Testis (tissue), 3 donors: ENCODE results near the gene HOOK2. TPM values are rescaled to one million over a fixed set of nuclear protein-coding genes. Genes with fewer than 3 reads are reported as not detected.
A peak's percentile ranks its signal among the peaks of the same experiment; 100 is the strongest.
"Not testable (repeated sequence)": the region's sequence is repeated elsewhere in the genome, so short reads cannot be mapped to it uniquely, and the experiment has no call there.

ENCODE experiments used
- DNase-seq: peaks from one replicate; pipeline ENCODE4 v3.0.0-alpha.2; 2019
- H3K27ac ChIP-seq, 2 donors: fragments of 200-600 bp; sonication (generic); one replicate each; pipeline ENCODE4 v1.5.1; 2019
- H3K27me3 ChIP-seq: fragments of 200-600 bp; sonication (generic); one replicate; pipeline ENCODE4 v1.5.1; 2019
- H3K36me3 ChIP-seq: fragments of 200-600 bp; sonication (generic); one replicate; pipeline ENCODE4 v1.5.1; 2017; ENCODE audit warnings: low read depth; ENCODE audit errors: missing control alignments
- H3K4me1 ChIP-seq: fragments of 200-600 bp; sonication (generic); one replicate; pipeline ENCODE4 v1.5.1; 2019
- H3K4me3 ChIP-seq, 2 donors: fragments of 200-600 bp; sonication (generic); one replicate each; pipeline ENCODE4 v1.5.1; 2017 to 2019
- H3K9me3 ChIP-seq: fragments of 200-600 bp; sonication (generic); one replicate; pipeline ENCODE4 v1.5.1; 2017
- CTCF ChIP-seq, 3 experiments: fragments of 450-650 bp in 2 of 3; fragments of 200-600 bp in 1 of 3; sonication (generic) in 1 of 3; IDR thresholded peaks; one replicate each; pipeline ENCODE4 v1.5.1; 2016 to 2019; ENCODE audit warnings: antibody characterized with exemption in 3 of 3, mild to moderate bottlenecking in 2 of 3, moderate library complexity in 1 of 3
- POLR2A ChIP-seq: fragments of 450-650 bp; IDR thresholded peaks from one replicate; pipeline ENCODE4 v1.6.1; 2017; ENCODE audit warnings: antibody characterized with exemption, mild to moderate bottlenecking, moderate library complexity
- WGBS, 2 donors: methylation state at CpG; one replicate each; pipeline ENCODE4 v1.1.5; 2018; 5-methylcytosine and 5-hydroxymethylcytosine counted together
- intact Hi-C: fragments of 100-400 bp; cut with DNase I; formaldehyde crosslinking; loops from one replicate; pipeline ENCODE4 v1.15.1; 2023; ENCODE audit warnings: low total_unique reads
- polyA plus RNA-seq: library from polyadenylated mRNA; stranded (reverse); fragments of 350-450 nt; fragmentation: Illumina TruSeq; extraction: RNeasy Lipid Tissue Mini Kit (QIAGEN cat#74804); gene quantifications from one replicate; pipeline ENCODE4 v1.2.3, GENCODE V29; 2014; ENCODE audit warnings: low read depth, low replicate concordance; ENCODE audit not compliant: insufficient read depth
- total RNA-seq, 2 donors: library from RNA; depleted of rRNA; stranded (reverse); fragments of >200 nt; gene quantifications; one replicate each; pipeline ENCODE4 v1.2.3, GENCODE V29; 2016

The HOOK2 gene
- total and polyA plus RNA-seq, 3 donors from 2014 or later: 30.0 to 63.4 (median 54.4) TPM

- Histone ChIP-seq H3K9me3 (no peaks in the 10 kb centered on the region), H3K27ac (no peak overlapping the region), H3K4me1 (peaks cover 16% of the 10 kb centered on the region), H3K27me3 (no peaks in the 10 kb centered on the region), H3K36me3 (no peaks in the 10 kb centered on the region), H3K4me3 (no peak overlapping the region)
- no peak for DNase-seq
- no peak for TF ChIP-seq CTCF (IDR thresholded peaks at IDR 0.05)
- TF ChIP-seq POLR2A: no peak
- intact Hi-C loops: loop anchor here (10.0 kb wide), 1 partner anchor 65 kb away; the partner anchor contains the start of gene JUNB
- WGBS, 2 donors: 71 to 72% methylated on average over 3 of the region's 3 CpGs
Observed at GRCh38 chr19:12730064-12730463, 45.3 kb downstream of the HOOK2 start.

GRCh38 chr19:12727745-12728433, 47.5 kb downstream of the HOOK2 start:
- H3K9me3 ChIP-seq: no peaks in the 10 kb centered on the region
- H3K4me3 ChIP-seq: no peak overlapping the region
- H3K27me3 ChIP-seq: no peaks in the 10 kb centered on the region
- intact Hi-C loops: no loop called here
- peaks cover 23% of the 10 kb centered on the region for H3K4me1 ChIP-seq
- no peak for DNase-seq
- TF ChIP-seq CTCF (IDR thresholded peaks at IDR 0.05) (no peak), POLR2A (no peak)
- no peaks in the 10 kb centered on the region for H3K36me3 ChIP-seq
- no peak overlapping the region for H3K27ac ChIP-seq
- WGBS, 2 donors: 85 to 94% methylated on average over 8 to 9 of the region's 9 CpGs

GRCh38 chr19:12726988-12727316, 48.4 kb downstream of the HOOK2 start:
- Histone ChIP-seq H3K27me3 (no peaks in the 10 kb centered on the region), H3K4me1 (peaks cover 14% of the 10 kb centered on the region), H3K4me3 (no peak overlapping the region), H3K9me3 (no peaks in the 10 kb centered on the region), H3K36me3 (no peaks in the 10 kb centered on the region), H3K27ac (no peak overlapping the region)
- TF ChIP-seq CTCF (IDR thresholded peaks at IDR 0.05): no peak
- no peak for TF ChIP-seq POLR2A
- intact Hi-C loops: no loop called here
- DNase-seq: no peak
- 91 to 98% methylated on average over 2 of the region's 2 CpGs for WGBS, 2 donors

GRCh38 chr19:12725612-12726011, 49.7 kb downstream of the HOOK2 start:
- H3K27me3 ChIP-seq, H3K4me3 ChIP-seq, DNase-seq, H3K27ac ChIP-seq, intact Hi-C loops, H3K36me3 ChIP-seq, H3K9me3 ChIP-seq: not testable (repeated sequence)
- peaks cover 17% of the 10 kb centered on the region for H3K4me1 ChIP-seq
- WGBS, 2 donors: 85 to 91% methylated on average over 10 of the region's 10 CpGs

GRCh38 chr19:12723641-12724426, 51.5 kb downstream of the HOOK2 start, which contains the start of gene TNPO2:
TSS of gene TNPO2 (minus strand) at chr19:12723932. CDS start at chr19:12720977, 2,955 bp downstream.
- H3K27ac ChIP-seq: peak within 1 kb of the TSS; percentile 2 to 95
- intact Hi-C loops: no loop called here
- H3K9me3 ChIP-seq: no peaks in the 10 kb centered on the region
- H3K4me1 ChIP-seq: peaks cover 22% of the 10 kb centered on the region
- TF ChIP-seq POLR2A: no peak
- no peaks in the 10 kb centered on the region for H3K27me3 ChIP-seq
- 2 to 4% methylated on average over 22 to 28 of the region's 28 CpGs for WGBS, 2 donors
- H3K36me3 ChIP-seq: no peaks in the 10 kb centered on the region
- DNase-seq: peak; percentile 80
- peak within 1 kb of the TSS; percentile 75 to 78 for H3K4me3 ChIP-seq
